OCI-M1 (cell line): Measurements from ENCODE around the gene PSD.

ENCODE experiments used
- DNase-seq: peaks from one replicate; lab custom pipeline; 2025; lab: John Stamatoyannopoulos, UW

PSD gene

DNA sequence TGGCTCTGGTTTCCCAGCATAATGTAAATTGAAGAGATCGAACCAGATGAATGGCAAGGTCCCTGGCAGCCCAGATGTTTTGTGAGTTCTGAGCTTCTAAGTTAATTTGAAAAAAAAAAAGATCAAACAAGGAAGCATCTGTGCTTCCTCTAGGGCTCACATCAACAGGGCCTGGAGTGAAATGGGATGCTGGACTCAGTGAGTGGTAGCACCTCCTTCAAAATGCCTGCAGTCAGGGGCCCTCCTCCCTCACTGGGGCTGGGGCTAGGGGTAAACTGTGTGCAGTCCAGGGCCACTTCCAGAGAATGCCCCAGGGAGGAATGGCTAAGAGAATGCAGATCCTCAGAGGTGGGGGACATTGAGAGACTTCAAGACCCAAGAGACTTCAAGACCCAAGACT is 19.8 kb upstream of the PSD start:
- DNase-seq = no peak

DNA sequence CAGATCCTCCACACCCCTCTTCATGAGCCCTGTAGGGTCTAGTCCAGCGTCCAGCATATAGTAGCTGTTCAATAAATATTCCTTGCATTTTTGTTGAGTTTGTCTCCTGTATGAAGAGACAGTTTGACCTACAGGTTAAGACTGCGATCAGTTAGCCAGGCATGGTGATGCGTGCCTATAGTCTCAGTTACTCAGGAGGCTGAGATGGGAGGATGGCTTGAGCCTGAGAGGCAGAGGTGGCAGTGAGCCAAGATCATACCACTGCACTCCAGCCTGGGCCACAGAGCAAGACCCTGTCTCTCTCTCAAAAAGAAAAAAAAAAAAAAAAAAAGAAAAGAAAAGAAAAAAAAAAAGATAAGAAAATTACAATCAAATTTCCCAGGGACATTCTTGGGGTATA is 18.9 kb upstream of the PSD start:
- no peak for DNase-seq

DNA sequence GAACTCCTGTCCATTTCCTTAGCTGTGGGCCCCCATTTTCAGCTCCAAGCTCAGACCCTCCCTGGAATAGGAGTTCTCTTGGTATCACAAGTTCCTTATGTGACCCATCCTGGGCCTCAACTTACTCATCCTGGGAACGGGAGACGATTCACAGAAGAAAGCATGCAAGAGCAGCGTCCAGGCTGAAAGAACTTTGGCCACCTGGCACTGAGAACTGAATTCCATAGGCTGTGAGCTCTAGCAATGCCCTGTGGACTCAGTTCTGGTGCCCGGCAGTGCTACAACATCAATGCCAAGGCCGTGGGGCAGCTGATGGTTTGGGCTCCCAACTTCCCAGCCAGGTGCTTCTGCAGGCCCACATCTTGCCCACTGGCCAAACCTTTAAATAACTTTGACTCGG is 17.7 kb upstream of the PSD start:
- peak; percentile 43 for DNase-seq

DNA sequence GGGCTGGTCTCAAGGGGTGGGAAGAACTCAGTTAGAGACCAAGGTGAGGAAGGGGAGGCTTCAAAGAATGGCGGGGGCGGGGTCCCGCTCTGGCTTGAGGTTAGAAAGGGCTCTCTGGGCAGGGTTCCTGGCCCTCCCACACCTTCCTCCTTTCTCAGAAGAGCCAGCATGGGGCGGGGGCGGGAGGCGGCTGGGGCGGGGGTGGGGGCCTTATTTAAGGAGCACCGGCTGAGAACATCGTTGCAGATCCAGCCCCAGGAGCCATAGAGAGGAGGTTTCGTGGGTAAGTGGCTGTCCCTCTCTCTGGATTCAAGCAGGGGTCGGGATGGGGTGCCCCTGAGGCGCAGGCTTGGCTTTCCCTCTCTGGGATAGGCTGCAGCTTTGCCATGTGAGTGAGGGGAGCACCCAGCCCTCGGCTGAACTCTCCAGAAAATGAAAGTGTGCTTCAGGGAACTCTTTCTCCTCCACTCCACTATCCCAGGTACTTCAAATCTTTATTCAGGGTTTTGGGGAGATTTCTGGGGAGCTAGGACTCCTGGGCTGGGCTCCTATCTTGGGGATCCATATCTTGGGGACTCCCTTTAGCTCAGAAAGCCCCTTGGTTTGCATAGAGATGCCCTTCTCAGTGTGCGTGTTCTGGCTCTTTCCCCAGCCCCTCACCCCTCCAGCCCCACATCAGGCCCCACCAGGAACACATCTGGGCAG is 17.1 kb upstream of the PSD start:
- DNase-seq = peak; percentile 92

DNA sequence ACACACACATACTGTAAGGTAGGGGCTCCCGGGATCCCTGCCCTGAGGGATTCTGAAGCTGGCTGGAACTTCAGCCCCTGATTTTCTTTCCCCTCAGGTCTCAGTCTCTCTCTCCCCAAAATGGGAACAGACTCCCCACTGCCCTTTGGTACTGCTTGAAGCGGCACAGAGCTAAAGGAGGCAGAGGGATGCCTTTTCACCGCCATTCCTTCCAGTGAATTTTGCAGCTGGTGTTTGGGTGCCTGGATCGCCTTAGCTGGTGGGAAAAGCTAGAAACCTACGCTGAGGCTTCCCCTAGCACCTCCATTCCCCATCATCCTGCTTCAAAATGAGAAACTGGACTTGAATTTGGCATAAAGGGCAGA is 16.5 kb upstream of the PSD start:
- DNase-seq = no peak

DNA sequence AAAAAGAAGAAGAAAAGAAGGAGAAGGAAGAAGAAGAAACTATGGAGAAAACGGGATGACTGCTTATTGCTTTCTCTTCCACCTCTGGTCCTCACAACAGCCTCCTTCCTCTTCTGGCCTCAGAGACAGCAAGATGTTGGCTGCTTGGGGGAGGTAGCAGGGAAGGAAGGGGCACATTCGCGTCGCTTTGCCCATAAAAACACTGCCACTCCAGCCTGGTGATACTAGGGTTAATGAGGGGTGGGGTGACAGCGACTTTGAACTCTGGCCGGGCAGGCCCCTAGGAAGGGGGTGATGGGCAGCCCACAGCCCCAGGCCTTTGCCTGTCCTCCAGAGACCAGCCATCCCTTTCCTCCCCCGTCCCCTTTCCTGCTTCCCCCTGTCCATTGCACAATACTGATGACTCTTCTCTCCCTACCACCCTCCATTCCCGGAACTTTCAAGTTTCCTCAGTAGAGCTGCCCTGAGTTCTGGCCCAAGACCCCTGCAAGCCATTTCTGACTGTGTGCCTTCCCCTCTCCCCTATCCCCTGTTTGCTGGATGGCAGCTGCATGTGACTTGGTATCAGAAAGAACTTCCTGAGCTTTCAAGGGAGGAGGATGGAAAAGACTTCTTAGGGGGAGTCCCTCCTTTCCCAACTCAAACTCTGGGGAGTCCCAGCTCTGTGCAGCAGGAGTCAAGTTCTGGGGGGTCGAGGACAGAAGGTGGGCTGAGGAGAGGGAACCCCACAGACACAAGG is 16.0 kb upstream of the PSD start:
- DNase-seq = peak; percentile 81

DNA sequence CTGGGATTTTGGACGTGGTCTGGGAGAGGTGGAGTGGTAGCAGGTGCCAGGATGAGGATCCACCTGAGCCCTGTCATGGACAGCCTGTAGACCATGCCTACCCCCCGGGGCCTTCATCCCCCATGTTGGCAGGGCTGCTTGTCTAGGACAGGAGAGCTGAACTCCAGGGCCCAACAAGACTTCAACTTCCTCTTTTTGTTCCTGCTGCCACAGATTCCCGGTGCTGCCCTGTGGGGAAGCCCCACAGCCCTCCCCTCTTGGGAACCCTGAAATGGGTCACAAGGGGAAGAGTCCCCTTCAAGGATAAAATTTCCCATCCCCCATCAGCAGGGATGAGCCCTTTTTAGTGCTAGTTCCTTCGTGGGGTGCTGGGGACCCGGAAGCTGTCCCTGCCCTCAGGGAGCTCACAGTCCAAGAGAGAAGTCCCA is 15.0 kb upstream of the PSD start:
- DNase-seq = peak; percentile 75

DNA sequence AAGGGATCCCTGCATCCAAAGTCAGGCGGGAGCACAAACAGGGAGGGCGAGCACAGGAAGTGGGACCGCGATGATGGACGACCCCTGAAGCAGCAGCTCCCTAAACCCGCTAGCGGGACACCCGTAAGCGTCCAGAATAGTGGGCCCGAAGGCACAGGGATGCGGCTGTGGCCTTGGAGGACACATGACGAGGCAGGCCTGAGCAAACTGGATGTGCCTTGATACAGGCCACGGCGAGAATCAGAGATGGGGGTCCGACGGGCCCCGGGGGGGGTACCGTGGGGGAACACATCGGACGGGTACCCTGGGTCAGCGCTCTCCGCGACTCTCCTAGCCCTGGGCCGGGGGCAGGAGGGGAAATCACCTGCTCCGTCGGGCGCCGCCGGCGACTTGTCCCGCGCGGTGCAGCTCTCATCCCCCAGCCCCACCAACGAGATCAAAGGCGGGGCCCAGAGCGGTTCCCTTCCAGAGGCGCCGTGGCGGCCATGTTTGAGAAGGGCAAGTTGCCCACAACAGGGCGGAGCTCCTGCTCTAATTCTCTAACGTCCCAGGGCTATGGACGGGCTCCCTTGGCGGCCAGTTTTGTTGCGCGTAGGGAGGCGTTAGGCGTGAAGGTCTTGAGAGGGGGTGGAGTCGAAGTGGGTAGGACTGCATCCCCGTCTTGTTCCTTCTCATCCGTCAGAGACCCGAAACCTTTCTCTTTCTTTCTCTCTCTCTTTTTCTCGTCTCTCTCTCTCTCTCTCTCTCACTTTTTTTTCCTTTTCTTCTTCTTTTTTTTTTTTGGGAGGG is 13.8 kb upstream of the PSD start, which contains the start of gene CUEDC2:
Gene CUEDC2 (minus strand): TSS at position 413 of the 789 bp plus-strand sequence. CDS start 7,386 bp downstream, outside the sequence.
- peak; percentile 99 for DNase-seq

DNA sequence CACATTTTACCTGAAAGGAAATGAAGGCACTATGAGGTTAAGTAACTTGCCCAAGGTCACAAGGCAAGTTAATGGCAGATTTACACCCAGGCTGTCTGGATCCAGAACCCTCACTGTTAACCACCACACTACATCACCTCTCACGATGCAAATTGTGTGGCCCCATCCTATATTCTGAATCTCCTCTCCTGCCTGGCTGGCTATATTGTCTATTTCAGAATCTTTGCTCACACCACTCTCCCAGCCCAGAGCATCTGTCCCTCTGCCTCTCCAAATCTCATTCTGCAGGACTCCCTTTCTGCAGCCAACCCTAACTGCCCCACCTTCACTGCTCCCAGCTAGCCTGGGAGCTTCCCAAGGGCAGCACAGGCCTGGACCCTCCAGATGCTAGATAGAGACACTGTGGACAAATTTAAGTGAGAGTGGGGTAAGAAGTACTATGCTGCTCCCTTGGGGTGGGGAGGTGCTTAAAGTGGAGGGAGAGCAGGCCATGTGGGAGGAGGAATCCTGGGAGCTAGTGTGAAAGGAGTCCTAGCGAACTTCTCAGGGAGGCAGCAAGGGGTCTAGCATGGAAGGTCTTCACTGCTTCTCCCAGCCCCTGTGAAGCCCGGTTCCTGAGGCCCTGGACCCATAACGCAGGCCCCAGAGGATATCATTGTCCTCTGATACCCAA is 13.0 kb upstream of the PSD start:
- DNase-seq = peak; percentile 70

DNA sequence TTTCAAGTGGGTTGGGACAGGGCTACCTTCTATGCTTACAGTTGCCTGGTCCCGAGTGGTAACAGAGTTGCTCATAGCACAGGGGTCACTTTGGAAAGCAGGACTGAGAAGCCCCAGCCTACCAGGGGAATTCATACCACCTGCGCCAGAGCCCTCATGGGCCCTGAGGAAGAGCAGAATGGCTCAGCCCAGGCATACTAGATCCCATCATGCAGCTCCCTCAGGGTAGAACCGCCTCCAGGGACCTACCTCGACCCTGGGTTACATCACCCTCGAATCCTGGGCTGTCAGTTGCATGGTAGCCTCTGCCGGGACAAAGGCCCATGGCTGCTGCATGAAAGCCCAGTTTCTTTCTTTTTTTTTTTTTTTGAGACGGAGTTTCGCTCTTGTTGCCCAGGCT is 10.9 kb upstream of the PSD start:
- no peak for DNase-seq

DNA sequence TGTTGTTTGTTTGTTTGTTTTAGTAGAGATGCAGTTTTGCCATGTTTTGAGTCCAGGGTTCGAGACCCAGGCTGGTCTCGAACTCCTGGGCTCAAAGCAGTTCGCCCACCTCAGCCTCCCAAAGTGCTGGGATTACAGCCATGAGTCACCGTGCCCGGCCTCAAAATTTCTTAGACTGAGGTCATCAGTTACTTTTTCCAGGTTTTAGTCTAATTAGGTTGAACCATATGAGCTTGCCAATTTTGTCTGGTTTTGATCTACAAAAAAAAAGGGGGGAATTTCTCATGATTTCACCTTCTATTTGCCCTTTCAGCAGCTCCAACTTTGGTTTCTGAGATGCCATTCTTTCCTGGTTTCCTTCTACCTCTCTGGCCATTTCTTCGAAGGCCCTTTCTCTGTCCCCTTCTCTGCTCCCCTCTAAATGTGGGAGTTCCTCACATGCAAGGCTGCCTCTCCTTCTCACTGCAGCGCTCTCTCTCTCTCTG is 8.3 kb upstream of the PSD start:
- DNase-seq = no peak

DNA sequence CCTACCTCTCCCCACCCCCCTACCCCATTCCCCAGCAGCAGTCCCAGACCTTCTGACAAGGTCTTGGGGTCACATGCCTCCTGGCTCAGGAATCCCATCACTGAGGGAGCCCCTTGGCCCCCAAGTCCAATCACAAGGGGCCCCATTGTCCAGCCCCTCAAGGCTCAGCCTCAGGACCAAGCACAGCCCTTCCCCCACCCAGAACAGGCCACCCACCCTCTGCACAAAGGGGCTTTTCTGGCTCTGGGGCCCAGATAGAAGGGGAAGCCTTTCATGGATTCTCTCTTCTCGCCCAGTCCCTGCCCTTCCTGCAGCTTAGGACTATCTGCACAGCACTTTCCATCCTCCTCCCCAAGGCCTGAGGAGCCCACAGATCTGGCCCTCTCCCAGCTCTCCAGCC is 6.9 kb upstream of the PSD start:
- DNase-seq = no peak

DNA sequence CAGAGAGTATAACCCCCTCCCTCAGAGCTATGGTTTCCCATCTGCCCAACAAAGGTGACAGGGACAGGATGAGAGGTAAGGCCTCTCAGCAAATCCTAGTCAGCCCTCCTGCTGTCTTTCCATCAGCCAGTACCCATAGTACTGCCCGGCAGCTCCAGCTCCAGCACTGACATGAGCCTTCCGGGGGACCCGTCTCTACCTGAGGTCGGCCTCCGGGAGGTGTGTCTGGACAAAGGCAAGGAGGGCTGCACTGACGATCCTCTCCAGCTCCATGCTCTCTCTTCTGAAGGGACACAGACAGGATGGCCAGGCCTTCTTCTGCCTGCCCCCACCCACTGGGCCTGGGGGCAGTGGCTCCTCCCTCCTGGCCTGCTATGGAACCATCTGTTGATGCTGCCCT is 6.3 kb upstream of the PSD start:
- no peak for DNase-seq

DNA sequence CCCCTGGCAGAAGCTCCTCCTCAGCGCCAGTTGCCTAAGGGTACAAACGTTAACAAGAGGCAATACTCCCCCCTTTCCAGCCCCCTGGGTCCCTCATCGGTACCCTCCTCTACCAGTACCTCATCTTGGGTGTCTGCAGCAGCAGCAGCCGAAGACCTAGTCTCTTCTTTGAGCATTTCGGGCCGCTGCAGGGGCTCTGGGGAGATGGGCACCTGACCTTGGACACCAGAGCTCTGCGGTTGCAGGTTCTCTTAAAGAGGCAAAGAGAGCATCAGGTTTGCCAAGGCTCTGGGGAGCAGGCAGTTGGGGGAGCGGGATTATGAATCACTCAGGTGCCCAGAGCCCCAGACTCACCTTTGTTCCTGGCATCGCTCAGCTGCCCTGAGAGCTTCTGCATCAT is 5.6 kb upstream of the PSD start:
- DNase-seq = no peak

DNA sequence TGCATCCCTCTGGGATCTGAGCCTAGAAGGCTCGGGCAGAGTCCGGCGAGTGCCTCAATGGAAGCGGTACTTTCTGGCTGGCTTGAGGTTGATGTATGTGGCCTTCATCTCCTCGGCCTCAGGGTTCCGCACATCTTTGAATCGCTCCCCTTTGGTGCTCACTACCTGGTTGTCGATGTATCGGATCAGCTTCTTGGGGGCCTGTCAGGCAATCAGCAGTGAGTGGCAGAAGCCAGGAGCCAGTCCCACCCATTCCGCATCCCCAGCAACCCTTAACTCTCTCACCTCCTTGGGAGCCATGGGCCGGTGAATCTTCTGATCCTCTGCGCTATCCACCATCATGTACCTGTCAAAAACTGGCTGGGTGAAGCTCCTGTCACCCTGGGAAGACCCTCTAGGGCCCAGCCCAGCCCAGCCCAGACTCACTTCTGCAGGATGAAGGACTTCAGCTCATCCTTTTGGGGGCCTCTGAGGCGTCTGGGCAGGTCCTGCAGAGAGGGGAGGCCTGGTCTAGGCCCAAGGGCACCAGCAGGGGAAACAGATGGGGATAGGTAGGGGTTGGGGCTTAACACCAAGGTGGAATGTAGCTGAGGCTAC is 4.9 kb upstream of the PSD start:
- no peak for DNase-seq

DNA sequence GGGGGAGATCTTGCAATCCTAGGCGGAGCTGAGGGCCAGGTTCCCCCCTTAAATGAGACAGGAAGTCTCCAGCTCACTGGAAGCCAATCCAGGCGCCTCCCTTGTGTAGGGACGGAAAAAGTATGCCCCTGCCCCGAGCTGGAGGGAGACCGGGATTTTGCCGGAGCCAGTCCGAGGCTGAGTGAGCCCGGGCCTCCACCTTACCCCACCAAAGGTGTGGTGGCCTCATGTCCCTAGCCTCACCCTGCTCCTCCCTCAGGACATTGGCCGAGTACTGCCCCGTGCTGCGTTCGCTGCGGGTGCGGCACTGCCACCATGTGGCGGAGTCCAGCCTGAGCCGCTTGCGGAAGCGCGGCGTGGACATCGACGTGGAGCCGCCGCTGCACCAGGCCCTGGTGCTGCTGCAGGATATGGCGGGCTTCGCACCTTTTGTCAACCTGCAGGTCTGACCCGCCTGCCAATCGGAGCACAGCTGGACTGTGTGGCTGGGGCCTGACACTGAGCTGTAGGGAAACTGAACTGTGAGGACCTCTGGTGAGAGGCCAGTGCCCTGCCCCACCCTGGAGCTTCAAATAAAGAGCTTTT is 4.1 kb upstream of the PSD start:
- peak; percentile 93 for DNase-seq

DNA sequence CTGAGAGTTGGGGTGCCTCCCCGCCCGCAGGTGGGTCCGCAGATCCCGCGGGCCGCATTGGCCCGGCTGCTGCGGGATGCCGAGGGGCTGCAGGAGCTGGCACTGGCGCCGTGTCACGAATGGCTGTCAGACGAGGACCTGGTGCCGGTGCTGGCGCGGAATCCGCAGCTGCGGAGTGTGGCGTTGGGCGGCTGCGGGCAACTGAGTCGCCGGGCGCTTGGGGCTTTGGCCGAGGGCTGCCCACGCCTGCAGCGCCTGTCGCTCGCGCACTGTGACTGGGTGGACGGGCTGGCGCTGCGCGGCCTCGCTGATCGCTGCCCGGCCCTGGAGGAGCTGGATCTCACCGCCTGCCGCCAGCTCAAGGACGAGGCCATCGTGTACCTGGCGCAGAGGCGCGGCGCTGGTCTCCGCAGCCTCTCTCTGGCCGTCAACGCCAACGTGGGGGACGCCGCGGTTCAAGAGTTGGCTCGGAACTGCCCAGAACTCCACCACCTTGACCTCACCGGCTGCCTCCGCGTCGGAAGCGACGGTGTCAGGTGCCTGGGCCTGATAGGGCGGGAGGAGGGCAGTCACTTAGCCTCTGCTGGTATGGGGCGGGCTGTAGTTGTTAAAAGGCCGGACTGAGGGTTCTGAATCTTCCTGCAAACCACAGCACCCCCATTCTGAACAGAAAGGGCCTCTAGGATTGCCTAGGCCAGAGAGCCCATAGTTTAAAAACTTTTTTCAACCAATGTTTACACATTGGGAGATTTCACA is 3.4 kb upstream of the PSD start:
- DNase-seq = peak; percentile 65

DNA sequence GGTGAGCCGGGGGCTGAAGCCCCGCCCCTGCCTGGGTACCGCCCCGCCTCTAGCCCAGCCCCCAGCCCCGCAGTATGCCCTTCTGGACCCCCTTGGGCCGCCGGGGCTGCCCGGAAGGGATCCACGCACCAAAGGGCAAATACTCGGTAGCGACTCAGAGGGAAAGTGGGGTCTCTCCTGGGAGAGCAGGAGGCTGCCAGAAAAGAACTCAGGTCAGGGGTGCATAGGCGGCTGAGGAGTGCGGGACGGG is 2.8 kb upstream of the PSD start:
- DNase-seq = no peak

DNA sequence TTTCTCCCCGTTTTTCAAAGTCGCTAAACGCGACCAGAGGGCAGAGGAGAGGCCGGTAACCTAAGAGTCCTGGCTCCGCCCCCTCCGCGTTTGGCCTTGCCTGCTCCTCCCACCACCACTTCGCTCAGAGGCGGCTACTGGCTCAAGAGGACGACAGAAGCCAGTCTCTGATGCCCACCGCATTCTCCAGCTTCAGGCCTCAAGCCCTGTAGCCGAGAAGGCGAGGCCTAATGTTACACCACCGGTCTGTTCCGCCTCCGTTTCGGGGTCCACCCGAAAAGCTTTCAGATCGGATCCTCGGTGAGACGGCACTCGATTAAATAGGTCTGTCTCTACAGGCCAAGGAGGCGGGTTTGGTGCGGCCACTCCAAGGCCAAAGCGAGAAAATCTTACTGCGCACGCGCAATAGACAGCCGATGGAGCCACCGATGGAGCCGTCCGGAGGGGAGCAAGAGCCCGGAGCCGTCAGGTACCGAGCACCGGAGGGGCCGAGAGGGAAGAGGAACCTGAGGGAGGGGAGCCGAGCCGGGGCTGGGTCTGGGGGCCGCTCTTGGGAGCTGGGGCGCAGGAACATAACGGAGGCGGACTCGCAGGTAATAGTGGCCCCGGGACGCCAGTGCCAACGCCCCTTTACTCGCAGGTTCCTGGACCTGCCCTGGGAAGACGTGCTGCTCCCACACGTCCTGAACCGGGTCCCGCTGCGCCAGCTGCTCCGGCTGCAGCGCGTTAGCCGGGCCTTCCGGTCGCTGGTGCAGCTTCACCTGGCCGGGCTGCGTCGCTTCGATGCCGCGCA is 2.3 kb upstream of the PSD start, which contains the start of gene FBXL15:
Gene FBXL15 (plus strand): TSS at position 123 of the 793 bp plus-strand sequence. CDS start 294 bp downstream, at position 417.
- peak; percentile 99 for DNase-seq

DNA sequence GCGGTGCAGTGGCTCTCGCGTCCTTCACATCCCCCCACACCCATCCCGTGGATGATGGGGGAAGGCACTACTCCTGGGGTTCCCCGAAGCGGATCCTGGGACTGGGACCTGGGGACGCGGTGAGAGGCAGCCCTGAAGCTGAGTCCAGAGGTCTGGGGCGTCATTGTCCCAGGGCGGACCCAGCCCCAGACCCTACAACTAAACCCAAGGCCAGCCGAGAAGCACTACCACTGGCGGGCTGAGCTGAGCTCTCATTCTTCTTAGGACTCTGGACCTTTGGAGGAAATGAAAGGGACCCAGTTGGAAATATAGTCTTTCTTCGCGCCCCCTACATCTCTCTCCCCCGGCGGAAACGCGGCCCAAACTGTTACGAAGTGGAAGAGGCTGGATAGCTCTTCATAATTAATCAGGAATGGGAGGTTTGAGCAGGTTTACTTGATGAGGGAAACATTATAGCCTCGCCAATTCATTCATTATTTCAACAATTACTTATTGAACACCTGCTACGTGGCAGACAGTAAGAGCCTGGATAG is 1.7 kb upstream of the PSD start:
- no peak for DNase-seq
